Measurements from ENCODE around the gene GABPB1.
A peak's percentile ranks its signal among the peaks of the same experiment; 100 is the strongest.
"Not testable (repeated sequence)": the region's sequence is repeated elsewhere in the genome, so short reads cannot be mapped to it uniquely, and the experiment has no call there.

GABPB1 gene

GRCh38 chr15:50377867-50378751 is 23.1 kb upstream of the GABPB1 start:
- no peak for TF ChIP-seq CTCF (IDR thresholded peaks at IDR 0.05; ENCODE audit: control insufficient read depth, insufficient read depth, low read depth, low read length, missing control alignments)
- no peak for DNase-seq (ENCODE audit: low read depth)
- H3K4me3 ChIP-seq (ENCODE audit: control insufficient read depth, low read depth, low read length): no peak overlapping the region

DNA sequence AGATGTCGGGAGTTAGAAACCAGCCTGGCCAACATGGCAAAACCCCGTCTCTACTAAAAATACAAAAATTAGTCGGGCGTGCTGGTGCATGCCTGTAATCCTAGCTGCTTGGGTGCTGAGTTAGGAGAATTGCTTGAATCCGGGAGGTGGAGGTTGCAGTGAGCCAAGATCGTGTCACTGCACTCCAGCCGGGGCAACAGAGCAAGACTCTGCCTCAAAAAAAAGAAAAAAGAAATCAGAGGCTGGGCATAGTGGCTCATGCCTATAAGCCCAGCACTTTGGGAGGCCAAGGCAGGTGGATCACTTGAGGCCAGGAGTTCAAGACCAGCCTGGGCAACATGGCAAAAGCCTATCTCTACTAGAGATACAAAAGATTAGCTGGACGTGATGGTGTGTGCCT is 14.6 kb upstream of the GABPB1 start:
- not testable (repeated sequence) for H3K4me3 ChIP-seq (ENCODE audit: control insufficient read depth, low read depth, low read length); DNase-seq (ENCODE audit: low read depth)

DNA sequence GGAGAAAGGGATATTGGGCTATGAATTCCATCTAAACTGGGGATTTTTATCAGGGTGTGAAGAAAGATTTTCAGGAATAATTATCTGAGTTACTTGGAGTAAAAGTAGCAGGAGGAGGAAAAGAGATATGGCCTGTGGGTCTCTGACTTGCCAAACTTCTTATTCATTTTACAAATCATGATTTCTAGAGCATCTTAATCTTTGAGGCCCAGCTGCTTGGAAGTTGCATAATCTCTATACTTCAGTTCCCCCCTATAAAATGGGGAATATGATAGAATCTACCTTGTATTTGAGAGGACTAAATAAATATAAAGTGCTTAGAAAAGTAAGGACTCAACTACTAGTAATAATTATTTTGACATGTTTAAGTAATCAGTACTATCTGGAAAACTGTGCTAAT is 11.0 kb upstream of the GABPB1 start:
- no peak overlapping the region for H3K4me3 ChIP-seq (ENCODE audit: control insufficient read depth, low read depth, low read length)
- TF ChIP-seq CTCF (IDR thresholded peaks at IDR 0.05; ENCODE audit: control insufficient read depth, insufficient read depth, low read depth, low read length, missing control alignments): no peak
- no peak for DNase-seq (ENCODE audit: low read depth)

DNA sequence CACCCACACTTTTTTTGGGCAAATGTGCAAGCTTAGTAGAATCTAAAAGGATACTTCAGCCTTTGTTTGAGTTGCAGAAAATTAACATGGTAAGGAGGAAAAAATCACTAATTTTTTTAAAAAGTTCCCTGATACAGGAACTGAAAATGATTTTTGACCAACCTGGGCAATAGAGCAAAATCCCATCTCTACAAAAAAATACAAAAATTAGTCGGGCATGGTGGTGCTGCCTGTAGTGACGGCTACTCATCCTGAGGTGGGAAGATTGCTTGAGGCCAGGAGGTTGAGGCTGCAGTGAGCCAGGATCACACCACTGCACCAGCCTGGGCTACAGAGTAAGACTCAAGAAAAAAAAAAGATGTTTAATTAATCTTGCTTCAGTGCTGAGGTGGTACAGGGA is 10.6 kb upstream of the GABPB1 start:
- no peak for TF ChIP-seq CTCF (IDR thresholded peaks at IDR 0.05; ENCODE audit: control insufficient read depth, insufficient read depth, low read depth, low read length, missing control alignments)
- no peak for DNase-seq (ENCODE audit: low read depth)
- no peak overlapping the region for H3K4me3 ChIP-seq (ENCODE audit: control insufficient read depth, low read depth, low read length)

DNA sequence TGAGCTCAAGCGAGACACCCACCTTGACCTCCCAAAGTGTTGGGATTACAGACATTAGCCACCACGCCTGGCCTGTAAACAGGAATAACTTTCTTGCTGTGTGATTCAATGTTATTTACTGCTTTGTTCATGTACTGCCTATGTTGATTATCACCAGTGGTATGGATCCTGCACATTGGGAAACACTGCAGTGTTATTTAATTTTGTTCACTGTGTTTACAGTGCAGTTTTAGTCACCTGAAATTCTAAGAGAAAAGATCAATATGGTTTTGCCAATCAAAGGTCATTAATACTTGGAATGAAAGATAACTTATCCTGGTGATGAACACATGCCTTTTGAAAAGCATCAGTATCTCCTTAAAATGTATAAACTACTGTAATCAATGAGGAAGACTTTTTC is 8.6 kb upstream of the GABPB1 start:
- H3K4me3 ChIP-seq (ENCODE audit: control insufficient read depth, low read depth, low read length): no peak overlapping the region
- no peak for DNase-seq (ENCODE audit: low read depth)
- TF ChIP-seq CTCF (IDR thresholded peaks at IDR 0.05; ENCODE audit: control insufficient read depth, insufficient read depth, low read depth, low read length, missing control alignments): no peak

GRCh38 chr15:50361756-50362155 is 6.8 kb upstream of the GABPB1 start:
- H3K4me3 ChIP-seq (ENCODE audit: control insufficient read depth, low read depth, low read length): no peak overlapping the region
- no peak for TF ChIP-seq CTCF (IDR thresholded peaks at IDR 0.05; ENCODE audit: control insufficient read depth, insufficient read depth, low read depth, low read length, missing control alignments)
- no peak for DNase-seq (ENCODE audit: low read depth)

DNA sequence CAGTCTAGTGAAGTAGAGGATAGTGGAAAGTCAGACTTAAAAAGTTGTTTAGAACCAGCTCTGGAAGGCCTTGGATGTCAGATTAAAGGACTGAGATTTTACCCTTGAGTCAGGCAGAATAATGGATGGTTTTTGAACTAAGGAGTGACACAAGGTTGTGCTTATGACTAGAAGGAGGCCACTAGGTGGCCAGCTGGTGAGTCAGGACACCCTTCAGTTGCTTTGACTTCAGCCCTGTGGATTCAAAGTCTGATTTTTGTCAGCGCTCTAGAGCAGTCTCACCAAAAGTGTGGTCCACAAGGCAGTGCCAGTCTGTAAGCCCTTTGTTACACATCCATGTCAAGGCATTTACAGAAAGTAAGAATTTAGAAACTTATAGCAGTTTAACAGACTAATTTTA is 3.8 kb upstream of the GABPB1 start:
- TF ChIP-seq CTCF (IDR thresholded peaks at IDR 0.05; ENCODE audit: control insufficient read depth, insufficient read depth, low read depth, low read length, missing control alignments): peak; percentile 56
- DNase-seq (ENCODE audit: low read depth): no peak
- no peak overlapping the region for H3K4me3 ChIP-seq (ENCODE audit: control insufficient read depth, low read depth, low read length)
